Measurements from ENCODE around the gene LRRFIP1. TPM values are rescaled to one million over a fixed set of nuclear protein-coding genes. Genes with fewer than 3 reads are reported as not detected.

The LRRFIP1 gene
- total RNA-seq, 1 donor from 2014 or later = 84.8 TPM

DNA sequence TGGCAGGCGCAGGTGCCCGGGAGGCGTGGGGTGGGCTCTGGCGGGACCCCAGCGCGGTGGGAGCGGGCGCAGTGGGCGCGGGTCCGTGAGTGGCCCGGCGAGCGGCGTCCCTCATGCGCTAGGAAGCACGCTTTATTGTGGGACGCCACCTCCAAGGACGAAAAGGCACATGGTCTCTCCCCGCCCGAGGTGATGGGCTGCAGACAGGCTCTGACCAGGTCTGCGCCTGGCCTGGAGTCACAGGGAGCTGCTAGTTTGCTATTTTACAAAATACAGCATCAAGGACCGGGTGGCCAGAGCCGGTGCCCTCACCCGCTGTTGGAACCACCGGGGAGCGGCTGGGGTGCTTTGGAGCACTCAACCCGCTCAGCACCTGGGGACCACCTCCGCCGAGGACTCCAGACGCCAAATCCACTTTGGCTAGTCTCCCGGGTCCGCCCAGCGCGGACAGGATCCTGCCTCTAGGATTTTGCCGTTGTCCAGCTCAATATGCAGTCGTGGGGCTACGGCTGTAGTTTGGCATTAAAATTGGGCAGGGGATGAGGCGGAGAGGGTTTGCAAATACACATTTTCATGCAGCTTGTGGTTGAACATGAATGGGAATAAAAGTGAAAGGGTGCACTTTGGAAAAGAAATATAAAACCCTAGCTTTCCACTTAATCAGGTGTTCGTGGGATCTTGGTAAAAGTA, 65.4 kb downstream of the LRRFIP1 start:
- DNase-seq (ENCODE audit: low spot score) (no peak), ATAC-seq (no peak)
- intact Hi-C loops (cut with DNase I) = no loop called here

DNA sequence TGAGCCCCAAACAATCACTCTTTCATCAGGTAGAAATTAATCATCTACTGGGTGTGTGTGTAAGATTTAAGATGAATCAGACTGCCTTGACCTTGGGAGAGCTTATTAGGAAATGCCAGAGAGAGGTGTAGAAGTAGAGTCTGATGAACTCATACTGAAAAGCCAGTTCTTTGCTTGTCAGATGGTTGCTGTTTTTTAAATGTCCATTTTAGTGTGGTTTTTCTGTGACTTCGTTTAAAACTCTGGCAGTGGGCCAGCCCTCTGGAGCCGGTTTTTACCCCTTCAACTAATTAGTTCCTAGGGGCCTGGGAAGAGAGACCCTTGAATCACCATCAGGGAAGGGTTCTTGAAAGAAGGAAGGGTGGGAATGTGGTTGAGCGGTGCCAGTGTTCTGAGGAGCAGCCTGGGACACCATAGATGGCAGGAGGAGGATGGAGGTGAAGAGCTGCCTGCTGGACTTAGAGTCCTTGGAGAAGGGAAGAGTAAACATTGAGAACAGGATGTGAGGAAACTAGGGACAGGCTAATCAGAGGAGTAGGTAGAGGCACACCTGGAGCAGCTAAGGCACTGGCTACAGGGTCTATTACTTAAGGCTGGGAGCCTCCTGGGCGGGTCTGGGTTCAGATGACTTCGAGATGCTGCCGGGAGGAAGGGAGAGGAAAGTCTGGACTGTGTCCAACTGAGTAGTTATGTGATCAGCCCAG, 66.1 kb downstream of the LRRFIP1 start:
- DNase-seq (ENCODE audit: low spot score) = no peak
- intact Hi-C loops (cut with DNase I) = no loop called here
- ATAC-seq = no peak

DNA sequence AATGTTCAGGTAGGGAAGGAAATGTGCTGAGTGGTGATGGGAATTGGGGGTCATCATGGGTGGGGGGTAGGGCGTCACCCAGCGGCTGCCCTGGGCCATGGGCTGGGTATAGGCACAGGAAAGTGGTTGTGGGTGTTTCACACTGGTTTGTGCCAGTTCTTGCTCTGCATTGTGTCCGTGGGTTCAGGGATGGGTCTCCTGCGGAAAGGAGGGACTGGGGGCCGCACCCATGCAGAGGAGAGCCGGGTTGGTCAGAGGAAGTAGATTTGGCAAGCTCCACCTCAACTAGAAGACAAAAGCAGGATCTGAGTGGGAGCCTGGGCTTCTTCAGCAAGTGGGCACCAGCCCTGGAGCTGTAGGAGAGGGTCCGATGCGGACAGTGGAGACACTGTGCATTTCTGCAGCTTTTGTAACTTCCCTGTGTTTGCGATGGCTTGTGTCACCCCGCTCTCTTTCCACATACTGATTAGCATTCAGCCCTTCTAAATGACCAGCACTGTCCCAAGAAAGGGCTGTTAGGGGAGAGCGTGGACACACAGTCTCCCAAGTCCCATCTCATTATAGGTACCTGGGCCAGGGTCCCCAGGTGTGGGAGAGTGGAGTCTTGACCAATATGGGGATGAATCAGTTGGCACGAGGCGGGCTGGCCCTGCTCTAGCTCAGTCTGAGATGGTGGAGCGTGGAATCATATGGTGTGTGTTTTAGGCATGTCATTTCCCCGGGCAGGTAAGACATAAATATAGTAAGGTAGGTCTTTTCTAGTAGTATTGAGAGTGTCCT, 67.2 kb downstream of the LRRFIP1 start:
- intact Hi-C loops (cut with DNase I) = no loop called here
- DNase-seq (ENCODE audit: low spot score) (no peak), ATAC-seq (no peak)

DNA sequence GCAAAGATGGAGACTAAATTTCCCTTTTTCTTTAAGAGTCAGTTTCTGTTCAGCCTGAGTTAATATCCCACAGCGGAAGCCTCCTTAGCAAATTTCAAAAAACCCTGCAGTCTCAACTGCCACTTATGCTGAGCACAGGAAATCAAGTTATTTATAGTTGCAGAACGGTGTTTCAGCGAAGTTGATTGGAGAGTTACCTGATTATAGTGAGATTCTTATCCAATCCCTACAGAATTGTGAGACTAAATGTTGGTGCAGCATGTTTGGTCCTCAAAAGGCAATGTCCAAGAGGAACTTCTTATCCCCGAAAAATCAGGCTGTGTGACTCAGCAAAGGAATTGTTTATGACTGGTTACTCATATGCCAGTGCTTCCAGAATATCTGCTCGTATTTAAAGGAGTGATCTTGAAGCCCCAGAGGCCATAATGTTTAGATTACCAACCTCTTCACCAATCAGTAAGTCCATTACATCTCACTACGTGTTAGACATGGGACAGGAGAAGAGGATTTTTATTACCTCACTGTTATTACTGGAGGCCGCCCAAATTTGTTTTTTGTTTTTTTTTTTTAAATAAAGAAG, 67.9 kb downstream of the LRRFIP1 start:
- DNase-seq (ENCODE audit: low spot score) = no peak
- no peak for ATAC-seq
- intact Hi-C loops (cut with DNase I) = no loop called here

DNA sequence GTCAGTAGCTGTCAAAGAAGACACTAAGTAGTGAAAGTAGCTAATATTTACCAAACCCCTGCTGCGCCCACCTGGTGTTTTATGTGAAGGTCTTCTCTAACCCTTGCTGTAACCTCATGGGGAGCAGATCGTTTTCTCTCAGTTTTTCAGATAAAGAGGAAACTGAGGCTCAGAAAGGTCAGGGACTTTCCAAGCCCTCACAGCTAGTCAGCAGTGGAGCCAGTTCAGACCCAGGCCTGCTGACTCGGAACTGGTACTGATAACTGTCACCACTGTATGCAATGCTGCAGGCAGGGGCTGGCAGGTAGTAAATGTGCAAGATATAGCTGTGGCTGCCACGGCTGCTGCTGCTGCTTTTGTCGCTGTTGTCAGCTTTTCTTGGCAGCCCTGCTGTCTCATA, 69.1 kb downstream of the LRRFIP1 start:
- intact Hi-C loops (cut with DNase I) = no loop called here
- ATAC-seq (no peak), DNase-seq (ENCODE audit: low spot score) (no peak)

DNA sequence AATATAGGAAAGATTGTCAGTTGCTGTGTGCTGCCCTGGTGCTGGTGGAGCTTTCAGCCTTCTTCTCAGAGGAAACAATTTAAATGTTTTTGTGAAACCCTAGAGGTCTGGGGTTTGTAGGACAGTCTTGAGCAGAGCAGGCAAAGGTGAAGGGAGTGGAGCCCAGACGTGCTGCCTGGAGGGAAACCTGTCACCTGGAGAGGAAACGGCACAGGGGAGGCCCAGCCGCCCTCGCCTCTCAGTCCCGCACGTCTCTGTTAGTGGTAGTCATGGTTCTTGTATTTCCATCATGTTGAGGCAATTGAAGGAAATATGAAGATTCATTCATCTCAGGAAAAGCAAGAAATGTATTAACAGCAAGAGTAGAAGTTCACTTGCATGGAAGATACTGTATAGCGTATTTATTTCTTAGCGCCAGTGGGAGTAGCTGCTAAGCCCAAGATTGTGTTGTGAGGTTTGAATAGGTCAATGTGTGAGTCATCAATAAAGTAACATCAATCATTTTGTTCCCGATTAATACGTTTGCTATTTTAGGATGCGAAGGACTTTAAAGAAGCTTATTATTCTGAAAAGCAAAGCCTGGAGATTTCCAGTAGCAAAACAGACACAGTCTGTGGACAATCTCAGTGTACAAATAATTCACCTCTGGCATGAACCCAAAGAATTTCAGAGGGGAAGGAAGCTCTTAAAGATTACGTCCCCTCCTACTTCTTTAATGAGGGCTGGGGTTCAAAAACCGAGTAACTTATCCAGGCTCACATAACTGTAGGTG, 70.4 kb downstream of the LRRFIP1 start:
- ATAC-seq = no peak
- intact Hi-C loops (cut with DNase I) = no loop called here

DNA sequence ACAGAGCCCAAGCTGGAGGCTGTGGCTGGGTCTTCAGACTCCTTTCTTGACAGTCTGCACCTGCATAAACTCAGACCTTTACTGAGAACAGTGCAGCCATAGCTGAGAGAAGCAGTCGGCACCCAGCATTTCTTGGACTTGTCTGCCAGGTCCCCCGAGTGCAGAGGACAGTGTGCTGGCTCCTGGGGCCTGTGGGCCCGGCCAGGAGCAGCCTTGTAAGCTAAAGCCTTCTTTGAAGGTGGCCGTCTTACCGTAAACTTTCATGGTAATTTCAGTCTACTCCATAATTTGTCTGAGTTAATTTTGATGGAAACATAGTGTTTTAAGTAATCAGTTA, 70.9 kb downstream of the LRRFIP1 start:
- DNase-seq (ENCODE audit: low spot score) (no peak), ATAC-seq (no peak)
- intact Hi-C loops (cut with DNase I) = no loop called here

More for the DNA sequence above, 70.4 kb downstream of the LRRFIP1 start:
- DNase-seq (ENCODE audit: low spot score) = no peak

DNA sequence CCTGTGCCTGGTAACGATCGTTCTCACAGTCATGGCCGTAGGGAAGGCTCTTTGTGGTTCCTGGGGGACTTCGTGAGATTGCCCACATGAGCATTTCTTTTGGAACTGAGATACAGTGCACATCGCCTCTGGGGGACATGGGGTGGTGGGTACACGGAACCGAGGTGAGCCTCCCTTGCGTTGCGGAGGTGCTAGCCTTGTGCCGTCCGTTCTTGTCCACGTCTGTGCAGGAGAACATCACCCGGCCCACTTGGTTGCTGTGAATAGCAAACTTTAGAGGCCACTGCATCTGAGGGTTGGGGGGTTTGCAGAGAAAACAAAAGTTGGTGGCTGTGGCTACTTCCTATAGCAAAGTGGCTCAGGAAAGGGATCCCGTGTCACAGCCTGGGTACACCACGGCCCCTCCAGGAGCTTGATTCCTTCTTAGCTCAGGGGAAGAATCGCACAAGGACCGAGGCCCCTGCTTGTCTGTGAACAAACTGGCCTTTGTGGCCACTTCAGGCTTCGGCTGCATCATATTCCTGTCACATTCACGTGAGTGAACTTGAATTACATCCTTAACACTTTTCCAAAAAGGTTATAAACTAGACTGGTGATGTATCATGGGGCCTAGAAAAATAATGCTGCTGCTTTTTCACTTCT, 72.6 kb downstream of the LRRFIP1 start:
- ATAC-seq (no peak), DNase-seq (ENCODE audit: low spot score) (no peak)
- intact Hi-C loops (cut with DNase I) = no loop called here

DNA sequence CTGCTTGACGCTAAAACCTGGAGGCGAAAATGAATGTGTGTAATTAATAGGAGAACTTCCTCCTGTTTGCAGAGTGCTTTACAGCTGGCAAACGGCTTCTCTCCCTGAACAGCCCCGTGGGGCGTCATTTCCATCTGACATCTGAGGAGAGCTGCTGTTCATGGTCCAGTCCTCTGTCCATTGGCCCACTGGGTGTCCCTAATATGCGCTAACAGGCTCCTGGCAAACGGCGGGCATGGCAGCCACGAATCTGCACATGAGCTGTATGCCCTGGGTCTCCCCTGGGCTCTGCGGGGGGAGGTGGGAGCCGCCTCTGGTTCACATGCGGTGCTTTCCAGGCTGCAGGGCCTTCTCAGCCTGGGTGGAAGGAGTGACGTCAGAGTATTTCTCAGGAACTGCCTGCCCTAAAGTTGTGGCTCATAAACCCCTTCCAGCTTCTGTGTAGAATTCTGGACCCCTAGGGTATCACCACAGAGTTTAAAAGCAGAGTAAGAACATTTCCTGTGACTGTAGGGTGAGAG, 73.2 kb downstream of the LRRFIP1 start:
- DNase-seq (ENCODE audit: low spot score) = no peak
- intact Hi-C loops (cut with DNase I) = no loop called here
- ATAC-seq = peak; percentile 82

DNA sequence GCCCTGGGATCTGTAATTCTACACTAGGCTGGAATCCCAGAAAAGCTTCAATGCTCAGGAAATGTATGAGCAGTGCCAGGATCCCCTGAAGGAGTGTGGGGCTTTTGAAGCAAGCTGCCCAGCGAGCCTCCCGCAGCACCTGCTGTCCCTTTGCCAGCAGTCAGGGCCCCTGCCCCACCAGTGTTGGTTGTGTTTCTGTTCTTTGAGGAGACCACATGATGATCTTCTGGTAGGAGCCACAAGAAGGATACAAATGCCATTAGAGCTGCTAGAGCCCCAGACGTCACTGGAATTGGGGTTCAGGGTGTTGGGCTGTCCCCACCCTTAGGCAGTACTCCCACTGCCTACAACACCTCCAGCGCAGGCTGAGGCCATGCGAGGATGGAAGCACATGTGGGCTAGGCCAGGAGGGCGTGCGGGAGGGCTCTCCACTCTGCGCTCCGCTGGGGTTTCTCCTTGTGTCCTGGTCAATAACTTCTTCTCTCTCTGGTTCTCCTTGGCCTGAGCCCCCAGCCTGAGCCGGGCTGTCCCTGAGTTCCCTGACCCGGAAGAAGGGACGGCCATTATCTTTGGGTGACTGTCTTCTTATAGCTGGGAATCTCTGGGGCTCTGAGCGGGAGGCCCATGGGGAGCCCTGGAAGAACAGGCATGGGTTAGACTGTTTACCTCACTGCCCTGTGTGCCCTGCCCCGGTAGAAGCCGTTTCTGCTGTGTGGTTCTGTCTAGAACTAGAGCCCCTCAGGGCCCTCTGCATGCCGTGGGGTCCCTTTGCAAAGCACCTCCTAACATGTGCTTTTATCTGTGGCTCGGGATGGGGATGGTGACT, 73.9 kb downstream of the LRRFIP1 start:
- peak; percentile 2 for ATAC-seq
- intact Hi-C loops (cut with DNase I) = no loop called here

DNA sequence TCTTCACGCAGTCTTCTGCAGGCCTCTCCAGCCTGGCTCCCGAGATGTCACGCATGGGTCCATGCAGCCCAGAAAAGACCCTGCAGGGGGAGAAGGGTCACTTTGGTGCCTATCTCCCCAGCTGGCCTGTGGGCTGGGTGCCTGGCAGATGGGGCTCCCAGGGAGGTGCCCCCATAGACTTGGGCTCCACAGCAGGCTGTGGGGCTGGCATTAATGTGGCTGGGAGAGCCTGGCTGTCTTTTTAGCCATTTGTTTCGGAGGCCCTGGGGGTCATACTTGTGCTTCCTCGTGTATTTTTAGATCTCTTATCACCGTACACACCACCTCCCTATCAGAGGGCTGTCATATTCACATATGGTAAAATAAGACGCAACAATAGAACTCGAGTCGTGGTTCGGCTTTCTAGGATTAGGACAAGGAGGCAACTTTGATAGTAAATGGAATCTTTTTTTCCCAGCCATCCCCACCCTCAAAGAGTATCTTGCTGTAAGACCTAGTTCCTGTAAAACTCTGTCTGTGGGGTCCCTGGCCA, 74.5 kb downstream of the LRRFIP1 start:
- intact Hi-C loops (cut with DNase I) = no loop called here
- DNase-seq (ENCODE audit: low spot score) (no peak), ATAC-seq (no peak)

More for the DNA sequence above, 73.9 kb downstream of the LRRFIP1 start:
- no peak for DNase-seq (ENCODE audit: low spot score)

DNA sequence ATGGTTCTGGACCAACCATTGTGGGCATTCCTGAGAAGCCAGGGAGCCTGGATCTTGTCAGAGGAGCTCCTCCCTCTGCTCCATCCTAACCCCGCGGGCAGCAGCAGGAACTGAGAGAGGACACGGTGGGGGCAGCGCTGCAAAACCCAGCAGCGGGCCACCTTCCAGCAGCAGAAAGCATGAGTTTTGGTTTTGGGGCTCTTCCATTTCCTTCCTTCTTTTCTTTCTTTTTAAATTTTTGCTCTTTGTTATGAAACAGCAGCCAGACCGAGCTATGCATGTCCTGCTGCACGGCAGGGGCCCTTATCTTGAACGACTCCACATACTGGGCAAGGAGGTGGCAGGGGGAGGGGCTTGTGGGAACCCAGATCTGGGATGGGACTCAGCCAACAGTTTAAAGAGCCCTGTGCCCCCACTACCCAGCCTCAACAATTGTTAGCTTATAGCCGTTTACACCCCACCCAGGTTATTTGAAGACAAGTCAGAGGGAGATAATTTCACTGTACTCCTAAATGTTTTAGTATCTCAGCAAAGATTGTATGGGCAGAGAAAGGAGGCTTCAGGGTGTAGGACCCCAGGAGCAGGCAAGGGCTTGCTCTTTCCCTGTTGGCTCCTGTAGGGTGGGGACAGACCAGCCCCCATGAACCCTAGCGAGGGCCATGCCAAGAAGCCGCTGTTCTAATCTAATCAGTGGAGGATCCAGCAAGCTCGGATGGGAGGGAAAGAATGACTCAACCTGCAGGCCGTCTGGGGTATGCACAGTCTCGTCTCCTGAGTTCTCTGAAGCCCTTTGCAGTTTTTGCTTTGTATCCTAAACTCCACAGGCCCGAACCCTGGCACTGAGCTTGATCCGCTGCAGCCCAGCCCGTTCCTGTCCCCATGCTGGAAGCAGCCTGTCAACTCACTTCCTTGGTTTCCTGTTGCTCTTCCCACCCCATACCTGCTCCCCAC, 75.3 kb downstream of the LRRFIP1 start:
- no peak for DNase-seq (ENCODE audit: low spot score)
- intact Hi-C loops (cut with DNase I) = no loop called here
- ATAC-seq = peak; percentile 62

DNA sequence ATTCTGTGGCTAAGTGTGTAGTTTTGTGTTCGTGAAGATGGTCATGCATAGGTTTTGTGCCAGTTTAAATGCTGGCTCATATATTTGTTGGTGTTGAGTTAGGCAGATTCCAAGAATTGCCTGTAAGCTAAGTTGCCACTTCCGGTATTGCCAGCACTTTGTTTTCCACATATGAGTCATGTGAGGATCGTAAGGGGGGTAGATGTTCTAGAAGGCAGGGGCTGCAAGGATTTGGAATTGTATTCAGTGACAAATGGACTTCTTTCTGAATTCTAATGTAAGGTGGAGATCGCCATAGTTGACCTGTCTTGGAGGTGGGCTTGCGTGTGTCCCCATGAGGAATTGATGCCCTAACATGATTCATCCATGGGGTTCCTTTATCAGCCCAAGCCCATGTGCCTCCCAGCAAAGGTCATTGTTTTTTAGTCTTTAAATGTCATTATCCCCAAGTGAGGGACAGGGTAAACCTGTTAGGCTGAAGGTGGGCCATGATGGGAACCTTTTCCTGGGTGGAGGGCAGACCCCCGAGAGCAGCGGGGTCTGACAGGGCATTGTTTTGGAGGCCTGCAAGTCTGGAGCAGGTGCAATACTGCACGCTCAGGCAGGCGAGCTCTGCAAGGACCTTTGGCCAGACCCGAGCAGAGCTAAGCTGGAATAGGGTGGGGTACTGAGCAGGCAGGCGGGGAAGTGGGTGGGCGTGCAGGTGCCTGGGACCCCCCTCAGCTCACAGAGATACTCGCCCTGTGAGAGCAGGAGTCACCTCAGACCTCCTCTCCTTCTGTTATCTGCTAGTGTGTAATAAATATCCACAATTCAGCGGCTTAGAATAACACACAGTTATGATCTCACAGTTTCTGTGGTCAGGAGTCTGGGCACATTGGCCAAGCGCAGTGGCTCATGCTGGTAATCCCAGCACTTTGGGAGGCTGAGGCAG, 77.4 kb downstream of the LRRFIP1 start:
- no peak for ATAC-seq
- intact Hi-C loops (cut with DNase I) = no loop called here
- no peak for DNase-seq (ENCODE audit: low spot score)

DNA sequence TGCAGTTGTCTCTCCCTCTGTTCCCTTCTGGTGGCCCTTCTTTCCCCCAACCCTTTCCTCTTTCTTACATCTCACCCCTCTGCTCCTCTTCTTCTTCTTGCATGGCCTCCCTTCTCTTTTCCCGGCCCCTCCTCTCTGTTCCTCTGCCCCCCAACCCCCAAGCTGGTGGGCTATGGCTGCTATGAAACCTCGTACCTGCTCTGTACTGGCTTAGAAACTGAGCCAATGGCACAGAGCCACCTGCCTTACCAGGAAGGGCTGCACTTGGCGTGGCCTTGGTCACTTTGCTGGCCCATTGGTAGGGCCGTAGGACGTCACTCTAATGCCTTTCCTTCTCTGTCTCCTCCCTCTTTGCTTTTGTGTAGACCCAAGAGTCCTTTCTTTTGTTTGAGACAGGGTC, 78.9 kb downstream of the LRRFIP1 start:
- DNase-seq (ENCODE audit: low spot score) = no peak
- no peak for ATAC-seq
- intact Hi-C loops (cut with DNase I) = no loop called here

DNA sequence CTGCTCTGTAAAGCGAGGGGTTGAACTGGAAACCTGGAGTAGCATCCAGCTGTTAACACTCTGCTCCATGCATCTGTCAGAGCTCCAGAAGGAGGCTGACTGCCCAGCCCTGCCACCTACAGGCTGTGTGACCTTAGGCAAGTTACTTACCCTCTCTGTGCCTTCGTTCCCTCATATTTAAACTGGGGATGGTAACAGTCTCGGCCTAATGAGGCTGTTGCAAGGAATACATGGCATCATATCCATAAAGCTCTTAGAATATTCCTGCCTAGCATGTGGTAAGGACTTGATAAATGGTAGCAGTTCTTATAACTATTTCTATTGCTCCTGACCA, 80.6 kb downstream of the LRRFIP1 start:
- intact Hi-C loops (cut with DNase I) = no loop called here
- DNase-seq (ENCODE audit: low spot score) = no peak
- ATAC-seq = no peak

All from sciatic nerve (tissue), 2 donors.